Upper lobe of left lung (tissue), 4 donors: ENCODE measurements around the gene DDX27.

ENCODE experiments used
- CTCF ChIP-seq, 6 experiments: fragments of 450-650 bp in 4 of 6; fragments of 200-600 bp in 2 of 6; sonication (generic) in 2 of 6; IDR thresholded peaks; one replicate each; pipeline ENCODE4 v1.5.1; 2016 to 2019; ENCODE audit warnings: antibody characterized with exemption in 6 of 6
- POLR2A ChIP-seq, 4 donors: fragments of 450-650 bp; IDR thresholded peaks; one replicate each; pipeline ENCODE4 v1.5.1; 2016 to 2017; ENCODE audit warnings: antibody characterized with exemption in 4 of 4, mild to moderate bottlenecking in 2 of 4
- POLR2AphosphoS5 ChIP-seq, 2 donors: sonication (generic); formaldehyde crosslinking; IDR thresholded peaks; one replicate each; pipeline ENCODE4 v1.5.1; 2017; ENCODE audit warnings: antibody characterized with exemption in 2 of 2

- TF ChIP-seq POLR2AphosphoS5 (IDR thresholded peaks at IDR 0.05), result no peak
- TF ChIP-seq CTCF (IDR thresholded peaks at IDR 0.05), result no peak
- TF ChIP-seq POLR2A (IDR thresholded peaks at IDR 0.05), result no peak
Observed at GRCh38 chr20:49291200-49291599, 72.0 kb downstream of the DDX27 start.
